A549 treated with Mapracorat at 1 μM for 4 hours (cell line): ENCODE measurements around the gene RELB. TPM values are rescaled to one million over a fixed set of nuclear protein-coding genes. Genes with fewer than 3 reads are reported as not detected.

Experiments
- total RNA-seq: library from RNA; stranded (reverse); fragments of 200-300 nt; extraction: Qiagen RNA extraction; gene quantifications from 5 replicates; pipeline ENCODE4 v1.2.3, GENCODE V29; 2022

Gene RELB, protein sequence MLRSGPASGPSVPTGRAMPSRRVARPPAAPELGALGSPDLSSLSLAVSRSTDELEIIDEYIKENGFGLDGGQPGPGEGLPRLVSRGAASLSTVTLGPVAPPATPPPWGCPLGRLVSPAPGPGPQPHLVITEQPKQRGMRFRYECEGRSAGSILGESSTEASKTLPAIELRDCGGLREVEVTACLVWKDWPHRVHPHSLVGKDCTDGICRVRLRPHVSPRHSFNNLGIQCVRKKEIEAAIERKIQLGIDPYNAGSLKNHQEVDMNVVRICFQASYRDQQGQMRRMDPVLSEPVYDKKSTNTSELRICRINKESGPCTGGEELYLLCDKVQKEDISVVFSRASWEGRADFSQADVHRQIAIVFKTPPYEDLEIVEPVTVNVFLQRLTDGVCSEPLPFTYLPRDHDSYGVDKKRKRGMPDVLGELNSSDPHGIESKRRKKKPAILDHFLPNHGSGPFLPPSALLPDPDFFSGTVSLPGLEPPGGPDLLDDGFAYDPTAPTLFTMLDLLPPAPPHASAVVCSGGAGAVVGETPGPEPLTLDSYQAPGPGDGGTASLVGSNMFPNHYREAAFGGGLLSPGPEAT
- 23.9 to 46.8 TPM (median 41.0 TPM) in 5 replicates for total RNA-seq

DNA sequence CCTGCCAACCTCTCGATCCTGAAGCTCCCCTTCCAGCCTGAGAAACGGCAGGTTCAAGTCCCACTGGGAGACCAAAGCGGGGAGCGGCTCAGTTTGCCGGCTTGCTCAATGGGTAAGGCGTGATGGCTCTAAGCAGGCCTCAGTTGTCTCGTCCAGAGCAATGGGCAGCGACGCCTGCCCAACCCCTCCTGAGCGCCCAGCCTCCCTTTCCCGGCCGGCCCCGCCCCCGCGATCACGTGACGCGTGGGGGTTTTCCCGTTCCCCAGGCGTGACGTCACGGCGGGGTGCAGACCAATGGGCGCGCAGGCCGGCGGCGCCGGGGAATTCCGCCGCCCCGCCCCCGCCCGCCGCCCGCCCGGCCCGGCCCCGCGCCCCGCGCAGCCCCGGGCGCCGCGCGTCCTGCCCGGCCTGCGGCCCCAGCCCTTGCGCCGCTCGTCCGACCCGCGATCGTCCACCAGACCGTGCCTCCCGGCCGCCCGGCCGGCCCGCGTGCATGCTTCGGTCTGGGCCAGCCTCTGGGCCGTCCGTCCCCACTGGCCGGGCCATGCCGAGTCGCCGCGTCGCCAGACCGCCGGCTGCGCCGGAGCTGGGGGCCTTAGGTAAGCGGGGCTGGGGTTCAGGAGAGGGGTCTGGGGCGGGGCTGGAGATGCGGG lies at the start of gene RELB:
Gene RELB (plus strand): TSS at position 378 of the 653 bp plus-strand sequence. CDS start 116 bp downstream, at position 494.

DNA sequence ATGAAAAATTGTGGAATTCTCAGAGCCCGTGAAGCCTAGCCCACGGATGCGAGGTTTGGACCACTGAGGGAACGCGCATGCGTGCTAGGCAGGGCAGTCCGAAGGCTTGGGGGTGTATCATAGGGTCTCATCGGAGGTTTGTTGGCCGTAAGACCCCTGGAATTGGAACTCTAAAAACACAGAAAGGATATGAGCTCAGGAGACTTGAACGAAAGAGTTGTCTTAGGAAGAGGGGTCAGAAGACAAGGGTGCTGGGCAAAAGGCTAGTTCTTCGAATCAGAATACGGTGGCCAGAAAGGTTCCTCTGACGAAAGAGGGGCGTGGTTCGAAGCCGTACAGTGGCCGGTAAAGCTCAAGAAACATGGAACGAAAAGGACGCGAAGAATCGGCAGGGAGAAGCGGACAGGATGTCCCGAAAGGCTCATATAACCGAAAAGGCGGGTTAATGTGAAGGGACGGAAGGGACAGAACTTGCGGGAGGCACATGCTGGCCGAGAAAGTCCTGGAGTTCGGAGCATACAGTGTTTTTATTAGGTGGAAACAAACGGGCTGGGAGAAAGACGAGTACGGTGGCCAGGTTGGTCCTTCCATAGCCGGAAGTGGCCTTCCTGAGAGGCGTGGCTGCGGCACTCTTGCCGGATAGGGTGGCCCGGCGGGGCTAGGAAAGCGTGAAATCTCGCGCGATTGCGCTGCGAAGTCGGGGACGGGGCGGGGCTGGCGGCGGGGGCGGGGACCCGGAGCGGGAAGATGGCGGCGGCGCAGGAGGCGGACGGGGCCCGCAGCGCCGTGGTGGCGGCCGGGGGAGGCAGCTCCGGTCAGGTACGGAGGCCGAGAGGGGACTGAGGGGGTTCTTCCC lies 46.4 kb upstream of the RELB start, which contains the start of gene CLPTM1:
Gene CLPTM1 (plus strand): TSS at position 732 of the 856 bp plus-strand sequence. CDS start 16 bp downstream, at position 748.

GRCh38 chr19:45038931-45039893 lies 37.9 kb downstream of the RELB start, which contains the start of gene CLASRP:
Gene CLASRP, plus strand, starts transcription at chr19:45039045. Its CDS starts 1,168 bp downstream, at chr19:45040213.

DNA sequence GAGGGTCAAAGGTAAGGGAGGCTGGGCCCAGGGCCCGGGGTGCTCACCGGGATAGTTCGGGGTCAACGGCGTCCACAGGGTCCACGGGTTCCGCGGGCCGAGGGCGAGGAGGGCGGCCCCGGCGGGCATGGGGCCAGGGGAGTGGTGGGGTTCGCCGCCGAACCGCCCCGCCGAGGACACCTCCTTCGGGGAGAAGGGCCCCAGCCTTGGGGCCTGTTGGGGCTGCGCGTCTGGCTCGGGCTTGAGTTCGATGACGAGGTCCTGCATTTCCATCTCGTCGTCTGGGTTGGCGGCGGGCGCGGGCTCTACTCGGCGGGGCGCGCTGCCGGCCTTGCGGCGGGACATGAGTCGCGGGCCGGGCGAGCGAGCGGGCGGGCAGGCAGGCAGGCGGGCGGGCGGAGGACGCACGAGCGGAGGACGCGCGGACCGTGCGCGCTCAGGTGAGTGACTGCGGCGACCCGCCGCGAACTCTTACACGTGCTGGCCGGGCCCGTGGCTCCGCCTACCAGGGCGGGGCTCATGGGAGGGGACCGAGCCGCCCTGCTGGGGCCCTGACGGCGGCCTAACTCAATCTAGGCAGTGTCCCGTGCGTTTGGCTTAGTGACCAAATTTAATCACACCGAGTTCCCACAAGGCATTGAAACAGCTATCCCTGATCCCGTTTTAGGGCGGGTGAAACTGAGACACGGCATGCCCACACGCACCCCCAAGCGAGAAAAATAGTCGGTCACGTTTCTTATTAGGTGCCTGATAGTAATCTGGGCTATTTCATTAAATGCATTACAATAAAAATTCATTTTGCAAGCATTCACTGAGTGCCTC lies 75.0 kb downstream of the RELB start, which contains the start of gene ZNF296:
Gene ZNF296 (minus strand): TSS at position 450 of the 822 bp plus-strand sequence. CDS start 105 bp downstream, at position 345.

DNA sequence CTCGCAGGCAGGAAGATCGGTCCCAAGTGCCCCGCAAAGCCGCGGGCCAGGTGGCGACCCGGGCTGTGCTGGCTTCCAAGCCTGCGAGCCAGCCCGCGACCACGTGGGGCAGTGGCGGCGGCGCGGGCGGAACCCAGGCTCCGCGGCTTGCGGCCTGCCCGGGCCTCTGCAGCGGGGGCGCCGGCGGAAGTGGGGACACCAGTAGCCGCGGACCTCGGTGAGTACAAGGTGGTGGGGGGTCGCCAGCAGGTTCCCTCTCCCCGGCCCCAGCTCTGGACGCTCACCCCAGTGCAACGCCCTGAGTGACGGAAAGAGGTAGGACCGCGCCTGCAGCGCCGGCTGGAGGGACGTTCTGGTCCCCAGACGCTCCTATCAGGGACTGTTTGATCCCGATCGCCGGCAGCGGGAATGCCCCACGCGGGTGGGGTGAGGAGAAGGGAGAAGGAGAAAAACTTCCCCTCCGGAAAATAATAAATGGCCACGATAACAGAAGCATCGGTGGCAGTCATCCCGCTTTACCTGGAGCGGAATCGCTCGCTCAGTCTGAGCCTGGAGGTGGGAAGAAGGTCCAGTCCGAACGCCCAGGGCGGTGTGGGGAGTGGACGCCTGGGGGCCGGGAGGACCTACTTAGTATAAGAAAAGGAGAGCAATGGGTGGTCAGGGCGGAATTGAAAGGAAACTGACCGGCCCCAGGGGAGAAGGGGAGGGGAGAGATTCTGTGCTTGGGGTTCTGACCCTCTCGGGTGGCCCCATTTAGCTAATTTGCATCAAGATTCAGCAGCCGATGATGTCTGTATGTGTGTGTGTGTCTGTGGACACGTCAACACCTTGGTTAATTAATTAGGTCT lies 78.0 kb downstream of the RELB start, which contains the start of gene GEMIN7:
Gene GEMIN7 (plus strand): TSS at position 198 of the 848 bp plus-strand sequence. CDS start 10,855 bp downstream, outside the sequence.

Other genes with a start within 250 kb of the RELB start
- gene CBLC, start 223.6 kb upstream of the RELB start, total RNA-seq = not detected in 5 replicates
- 63.9 to 86.4 TPM (median 82.4 TPM) in 5 replicates for gene BCAM, start 192.4 kb upstream of the RELB start, total RNA-seq
- 69.8 to 82.6 TPM (median 77.9 TPM) in 5 replicates for gene NECTIN2, start 155.2 kb upstream of the RELB start, total RNA-seq
- gene TOMM40, start 110.2 kb upstream of the RELB start, total RNA-seq = 188 to 263 TPM (median 237 TPM) in 5 replicates
- gene APOE, start 95.7 kb upstream of the RELB start, total RNA-seq = 10.9 to 22.2 TPM (median 15.7 TPM) in 5 replicates
- 98.6 to 128 TPM (median 113 TPM) in 5 replicates for gene APOC1, start 86.9 kb upstream of the RELB start, total RNA-seq
- not detected in 5 replicates for gene APOC4, start 59.2 kb upstream of the RELB start, total RNA-seq
- gene APOC2, start 55.4 kb upstream of the RELB start, total RNA-seq = not detected in 5 replicates
- 136 to 197 TPM (median 165 TPM) in 5 replicates for gene CLPTM1, start 46.1 kb upstream of the RELB start, total RNA-seq
- gene CLASRP, start 37.6 kb downstream of the RELB start, total RNA-seq = 52.7 to 80.7 TPM (median 66.8 TPM) in 5 replicates
- gene ZNF296, start 75.0 kb downstream of the RELB start, total RNA-seq = 9.3 to 15.7 TPM (median 13.8 TPM) in 5 replicates
- 87.1 to 92.1 TPM (median 90.7 TPM) in 5 replicates for gene GEMIN7, start 77.8 kb downstream of the RELB start, total RNA-seq
- 24.6 to 41.0 TPM (median 38.8 TPM) in 5 replicates for gene PPP1R37, start 91.7 kb downstream of the RELB start, total RNA-seq
- 0.33 to 0.73 TPM (median 0.57 TPM) in 5 replicates for gene NKPD1, start 159.5 kb downstream of the RELB start, total RNA-seq
- 35.3 to 49.4 TPM (median 42.2 TPM) in 5 replicates for gene TRAPPC6A, start 176.8 kb downstream of the RELB start, total RNA-seq
- gene BLOC1S3, start 177.3 kb downstream of the RELB start, total RNA-seq = 20.2 to 27.5 TPM (median 25.3 TPM) in 5 replicates
- 1.5 to 1.8 TPM (median 1.6 TPM) in 5 replicates for gene EXOC3L2, start 243.9 kb downstream of the RELB start, total RNA-seq
- 5.9 to 10.0 TPM (median 8.0 TPM) in 5 replicates for gene MARK4, start 249.8 kb downstream of the RELB start, total RNA-seq